Neural progenitor cell (in vitro differentiated cells): ENCODE measurements around the gene SSBP3. TPM values are rescaled to one million over a fixed set of nuclear protein-coding genes. Genes with fewer than 3 reads are reported as not detected.

Experiments
- DNase-seq: peaks from one replicate; pipeline ENCODE4 v3.0.0-alpha.2; 2016; ENCODE audit warnings: low spot score
- H2AFZ ChIP-seq: fragments of 200-600 bp; sonication (generic); replicated peaks from 2 replicates; pipeline ENCODE4 v1.6.1; 2016; ENCODE audit warnings: antibody characterized with exemption
- H3F3A ChIP-seq: fragments of 200-600 bp; sonication (generic); 2 replicates; pipeline ENCODE4 v1.6.1; 2016; ENCODE audit warnings: antibody characterized with exemption, low read depth
- H3K27ac ChIP-seq: fragments of 200-600 bp; sonication (generic); 2 replicates; pipeline ENCODE4 v1.5.1; 2016; ENCODE audit warnings: mild to moderate bottlenecking
- H3K27me3 ChIP-seq: fragments of 200-600 bp; sonication (generic); 2 replicates; pipeline ENCODE4 v1.6.1; 2016; ENCODE audit warnings: mild to moderate bottlenecking, moderate library complexity
- H3K36me3 ChIP-seq: fragments of 200-600 bp; sonication (generic); 2 replicates; pipeline ENCODE4 v1.5.1; 2016
- H3K4me1 ChIP-seq: fragments of 200-600 bp; sonication (generic); 2 replicates; pipeline ENCODE4 v1.6.1; 2016; ENCODE audit warnings: mixed run types
- H3K4me2 ChIP-seq: fragments of 200-600 bp; sonication (generic); 2 replicates; pipeline ENCODE4 v1.6.1; 2016
- H3K4me3 ChIP-seq: fragments of 200-600 bp; sonication (generic); 2 replicates; pipeline ENCODE4 v1.5.1; 2016
- H3K79me2 ChIP-seq: fragments of 200-600 bp; sonication (generic); 2 replicates; pipeline ENCODE4 v1.6.1; 2016; ENCODE audit warnings: low read depth
- H3K9ac ChIP-seq: fragments of 200-600 bp; sonication (generic); 2 replicates; pipeline ENCODE4 v1.6.1; 2016
- H3K9me3 ChIP-seq: fragments of 200-600 bp; sonication (generic); 2 replicates; pipeline ENCODE4 v1.5.1; 2016; ENCODE audit warnings: low read depth
- H4K20me1 ChIP-seq: fragments of 200-600 bp; sonication (generic); 2 replicates; pipeline ENCODE4 v1.6.1; 2016; ENCODE audit warnings: low read depth
- H3K27ac Mint-ChIP-seq: 3 replicates; pipeline ENCODE4 v1.8.0; 2021; ENCODE audit warnings: mixed read lengths
- H3K27me3 Mint-ChIP-seq: 2 replicates; pipeline ENCODE4 v1.8.0; 2022; ENCODE audit warnings: low read depth, mild to moderate bottlenecking, inconsistent platforms, moderate library complexity, mixed read lengths; ENCODE audit not compliant: insufficient read depth
- H3K36me3 Mint-ChIP-seq: 3 replicates; pipeline ENCODE4 v1.8.0; 2021; ENCODE audit warnings: mixed read lengths
- H3K4me1 Mint-ChIP-seq: 3 replicates; pipeline ENCODE4 v1.8.0; 2021; ENCODE audit warnings: mixed read lengths
- H3K4me3 Mint-ChIP-seq: 3 replicates; pipeline ENCODE4 v1.8.0; 2021; ENCODE audit warnings: mild to moderate bottlenecking, moderate library complexity, mixed read lengths
- H3K9me3 Mint-ChIP-seq: 3 replicates; pipeline ENCODE4 v1.8.0; 2020; ENCODE audit warnings: mixed read lengths
- CTCF ChIP-seq: fragments of 200-600 bp; sonication (generic); IDR thresholded peaks from 2 replicates; pipeline ENCODE4 v1.5.1; 2017; ENCODE audit warnings: antibody characterized with exemption, mild to moderate bottlenecking
- EZH2 ChIP-seq: fragments of 200-600 bp; sonication (generic); IDR thresholded peaks from 2 replicates; pipeline ENCODE4 v1.6.1; 2017; ENCODE audit warnings: antibody characterized with exemption, mild to moderate bottlenecking, moderate library complexity
- EZH2phosphoT487 ChIP-seq: fragments of 200-600 bp; sonication (generic); IDR thresholded peaks from 2 replicates; pipeline ENCODE4 v1.6.1; 2017; ENCODE audit warnings: antibody characterized with exemption
- total RNA-seq: library from RNA; depleted of rRNA; stranded (reverse); fragments of >200 nt; gene quantifications from 2 replicates; pipeline ENCODE4 v1.2.3, GENCODE V29; 2015; ENCODE audit warnings: low replicate concordance

Gene SSBP3
- total RNA-seq, 1 donor from 2014 or later: 53.0 TPM

- Histone ChIP-seq H4K20me1 (peaks cover 62% of the 10 kb centered on the region), H3F3A (peaks cover 11% of the 10 kb centered on the region), H3K27ac (no peak overlapping the region), H3K9me3 (no peaks in the 10 kb centered on the region), H3K79me2 (no peaks in the 10 kb centered on the region), H3K9ac (no peak overlapping the region), H3K4me3 (no peak overlapping the region), H2AFZ (no peak overlapping the region), H3K4me2 (no peak overlapping the region), H3K4me1 (peaks cover 13% of the 10 kb centered on the region), H3K36me3 (no peaks in the 10 kb centered on the region), H3K27me3 (no peaks in the 10 kb centered on the region)
- H3K4me1 Mint-ChIP-seq: peaks cover 11% of the 10 kb centered on the region
- H3K9me3 Mint-ChIP-seq: no peaks in the 10 kb centered on the region
- peaks cover 25% of the 10 kb centered on the region for H3K36me3 Mint-ChIP-seq
- peaks cover 2% of the 10 kb centered on the region for H3K27me3 Mint-ChIP-seq
- TF ChIP-seq CTCF: no peak
- TF ChIP-seq EZH2: no peak
- TF ChIP-seq EZH2phosphoT487: no peak
- no peak overlapping the region for H3K4me3 Mint-ChIP-seq
- no peak for DNase-seq
- H3K27ac Mint-ChIP-seq: no peak overlapping the region
Observed at GRCh38 chr1:54245501-54245900, 160.7 kb downstream of the SSBP3 start.

GRCh38 chr1:54244655-54245054 is 161.5 kb downstream of the SSBP3 start:
- Histone ChIP-seq H3K4me3 (no peak overlapping the region), H2AFZ (no peak overlapping the region), H3K9ac (no peak overlapping the region), H3K27me3 (no peaks in the 10 kb centered on the region), H3K27ac (no peak overlapping the region), H3K79me2 (no peaks in the 10 kb centered on the region), H3K4me2 (no peak overlapping the region), H3K9me3 (no peaks in the 10 kb centered on the region), H3K36me3 (no peaks in the 10 kb centered on the region), H3K4me1 (peaks cover 13% of the 10 kb centered on the region), H3F3A (peaks cover 11% of the 10 kb centered on the region), H4K20me1 (peaks cover 54% of the 10 kb centered on the region)
- no peak for DNase-seq
- peak overlapping the region; percentile 70 for H3K27ac Mint-ChIP-seq
- peaks cover 28% of the 10 kb centered on the region for H3K36me3 Mint-ChIP-seq
- TF ChIP-seq EZH2: no peak
- TF ChIP-seq CTCF: no peak
- no peak for TF ChIP-seq EZH2phosphoT487
- peaks cover 11% of the 10 kb centered on the region for H3K4me1 Mint-ChIP-seq
- no peak overlapping the region for H3K4me3 Mint-ChIP-seq
- no peaks in the 10 kb centered on the region for H3K9me3 Mint-ChIP-seq
- H3K27me3 Mint-ChIP-seq: peaks cover 2% of the 10 kb centered on the region

DNA sequence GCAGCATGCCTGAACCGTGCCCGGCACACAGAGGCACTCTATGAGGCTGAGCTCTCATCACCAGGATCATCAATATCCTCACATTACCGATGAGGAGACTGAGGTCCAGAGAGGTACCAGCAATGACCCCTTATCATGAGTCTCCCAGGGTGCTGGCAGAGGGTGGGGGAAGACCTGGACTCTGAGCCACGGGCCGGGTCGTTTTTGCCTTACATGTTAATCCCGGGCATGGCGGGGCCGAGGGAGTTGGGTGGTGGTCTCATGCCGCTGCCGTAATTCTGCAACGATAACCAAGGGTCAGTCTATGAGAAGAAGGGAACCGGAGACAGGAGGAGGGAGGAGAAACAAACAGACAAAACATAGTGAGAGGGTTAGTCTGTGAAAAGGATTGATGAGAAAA is 163.2 kb downstream of the SSBP3 start:
- no peaks in the 10 kb centered on the region for H3K79me2 ChIP-seq
- no peak overlapping the region for H3K9ac ChIP-seq
- no peak overlapping the region for H3K4me3 Mint-ChIP-seq
- H3K36me3 ChIP-seq: no peaks in the 10 kb centered on the region
- H3K27ac Mint-ChIP-seq: peak overlapping the region; percentile 85
- peaks cover 4% of the 10 kb centered on the region for H3K27me3 Mint-ChIP-seq
- TF ChIP-seq EZH2phosphoT487 (no peak), EZH2 (no peak), CTCF (no peak)
- no peak overlapping the region for H3K4me2 ChIP-seq
- H2AFZ ChIP-seq: no peak overlapping the region
- no peak for DNase-seq
- H3K36me3 Mint-ChIP-seq: peaks cover 28% of the 10 kb centered on the region
- H3K27me3 ChIP-seq: no peaks in the 10 kb centered on the region
- H3K4me1 Mint-ChIP-seq: peaks cover 11% of the 10 kb centered on the region
- H3K4me1 ChIP-seq: peaks cover 13% of the 10 kb centered on the region
- no peaks in the 10 kb centered on the region for H3K9me3 ChIP-seq
- H4K20me1 ChIP-seq: peaks cover 39% of the 10 kb centered on the region
- H3F3A ChIP-seq: peaks cover 11% of the 10 kb centered on the region
- no peaks in the 10 kb centered on the region for H3K9me3 Mint-ChIP-seq
- no peak overlapping the region for H3K4me3 ChIP-seq
- H3K27ac ChIP-seq: no peak overlapping the region

DNA sequence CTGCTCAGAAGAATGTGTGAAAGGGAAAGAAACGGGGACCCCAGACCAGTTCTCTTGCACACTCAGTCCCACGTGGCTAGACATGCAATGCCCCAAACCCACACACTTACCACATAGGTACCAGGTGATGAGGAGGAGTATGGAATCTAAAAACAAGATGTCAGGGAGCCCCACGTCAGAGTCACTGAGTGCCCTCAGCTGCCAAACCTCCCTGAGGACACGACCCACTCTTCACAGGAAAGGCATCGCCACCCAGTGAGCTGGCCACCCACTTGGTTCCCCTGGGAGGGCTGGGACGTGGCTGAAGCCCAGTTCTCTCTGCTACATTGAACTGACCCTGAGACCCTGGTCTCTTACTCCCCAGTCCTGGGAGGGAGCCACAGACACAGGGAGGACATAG is 164.8 kb downstream of the SSBP3 start:
- H3K27me3 Mint-ChIP-seq: peaks cover 4% of the 10 kb centered on the region
- H3K36me3 Mint-ChIP-seq: peaks cover 38% of the 10 kb centered on the region
- no peak overlapping the region for H3K4me3 Mint-ChIP-seq
- H3K4me1 Mint-ChIP-seq: peaks cover 8% of the 10 kb centered on the region
- Histone ChIP-seq H3K4me1 (peaks cover 6% of the 10 kb centered on the region), H3K9me3 (no peaks in the 10 kb centered on the region), H3K27me3 (no peaks in the 10 kb centered on the region), H3K4me2 (no peak overlapping the region), H3K27ac (no peak overlapping the region), H3K9ac (no peak overlapping the region), H3K79me2 (no peaks in the 10 kb centered on the region), H2AFZ (no peak overlapping the region), H3K36me3 (no peaks in the 10 kb centered on the region), H3F3A (peaks cover 6% of the 10 kb centered on the region), H3K4me3 (no peak overlapping the region), H4K20me1 (peaks cover 23% of the 10 kb centered on the region)
- H3K9me3 Mint-ChIP-seq: no peaks in the 10 kb centered on the region
- DNase-seq: no peak
- TF ChIP-seq CTCF: no peak
- no peak for TF ChIP-seq EZH2
- TF ChIP-seq EZH2phosphoT487: no peak
- H3K27ac Mint-ChIP-seq: no peak overlapping the region
